HG02763 (cell line): ENCODE measurements around the gene RNFT2.

ENCODE experiments used
- ATAC-seq: cut with Tn5 transposase; IDR thresholded peaks from one replicate; pipeline ENCODE4 v1.9.1; 2021; ENCODE audit warnings: mild to moderate bottlenecking, moderate library complexity; ENCODE audit not compliant: unreplicated experiment

The RNFT2 gene

GRCh38 chr12:116874324-116874995 is 136.3 kb downstream of the RNFT2 start:
- no peak for ATAC-seq

- ATAC-seq, result no peak
These were observed 138.2 kb downstream of the RNFT2 start for GRCh38 chr12:116876151-116876869.

DNA sequence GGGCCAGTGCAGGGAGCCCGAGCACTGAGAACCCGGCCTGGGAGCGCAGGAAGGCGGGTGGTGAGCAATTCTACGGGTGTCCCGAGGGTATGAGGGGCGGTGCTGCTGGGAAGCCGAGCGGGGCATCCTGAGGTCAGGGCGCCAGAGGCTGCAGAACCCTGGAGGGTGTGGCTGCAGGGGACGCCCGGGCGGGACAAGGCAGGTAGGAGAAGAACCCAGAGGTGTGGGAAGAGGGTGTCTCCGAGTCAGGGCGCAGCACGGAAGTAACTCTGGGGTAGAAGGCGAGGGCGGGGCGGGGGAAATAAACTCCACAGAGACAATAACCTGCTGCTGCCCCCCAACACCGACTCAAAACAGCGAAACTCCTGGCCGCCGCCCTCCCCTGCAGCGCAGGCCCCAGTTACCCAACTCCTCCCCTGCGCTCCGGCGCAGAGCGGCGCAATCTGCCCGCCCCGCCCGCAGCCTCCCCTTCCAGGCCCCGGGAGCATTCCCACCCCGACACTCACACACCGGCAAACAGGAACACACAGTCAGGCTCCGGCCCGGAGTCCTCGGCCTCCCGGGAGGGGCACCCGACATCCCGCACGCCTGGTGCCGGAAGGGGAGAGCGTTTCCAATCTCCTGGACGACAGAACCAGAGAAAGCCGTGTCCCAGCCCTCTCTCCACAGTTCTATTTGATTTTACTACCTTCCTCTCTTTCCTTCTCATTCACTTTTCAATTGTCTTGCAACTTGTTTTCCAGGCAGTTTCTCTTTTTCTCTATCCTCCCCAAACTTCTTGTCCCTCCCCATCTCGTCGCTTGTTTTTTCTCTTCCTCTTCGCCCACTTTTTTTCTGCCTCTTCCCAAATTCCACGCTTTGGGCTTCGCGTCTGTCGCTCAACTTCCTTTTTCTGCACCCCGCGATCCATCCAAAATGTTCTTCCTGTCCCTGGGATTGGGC is 140.7 kb downstream of the RNFT2 start:
- ATAC-seq, result no peak

DNA sequence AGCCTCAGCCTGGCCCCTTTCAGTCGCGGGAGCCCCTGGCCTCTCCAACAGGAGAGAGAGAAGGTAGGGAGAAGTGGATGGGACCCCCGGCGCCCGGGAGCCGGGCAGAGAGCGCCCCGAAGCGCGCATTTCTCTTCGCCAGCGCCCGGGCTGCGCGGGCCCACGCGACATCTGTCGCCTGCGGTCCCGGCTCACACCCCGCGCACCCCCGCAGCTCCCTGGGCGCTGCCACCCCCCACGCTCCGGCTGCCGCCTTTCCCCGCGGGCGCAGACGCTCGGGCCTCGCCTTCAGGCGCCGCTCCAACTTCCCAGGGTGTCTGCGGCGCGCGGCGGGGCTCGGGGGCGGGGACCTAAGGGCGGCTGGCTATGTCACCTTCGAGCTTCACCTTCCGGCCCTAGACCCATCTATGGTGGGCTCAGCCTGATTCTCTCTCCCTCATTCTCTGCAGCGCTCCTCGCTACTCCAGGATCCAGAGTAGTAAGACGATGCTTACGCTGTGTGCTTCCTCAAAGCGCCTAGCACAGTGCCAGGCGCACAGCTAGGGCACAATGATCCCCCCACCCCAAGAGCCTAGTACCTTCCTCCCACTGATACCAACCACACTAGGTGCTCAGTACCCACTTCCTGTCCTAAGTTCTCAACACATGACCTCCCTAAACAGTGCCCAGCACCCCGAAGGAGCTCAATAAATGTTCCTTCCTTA is 141.5 kb downstream of the RNFT2 start:
- ATAC-seq, result no peak

GRCh38 chr12:116880213-116880816 is 142.2 kb downstream of the RNFT2 start:
- no peak for ATAC-seq

DNA sequence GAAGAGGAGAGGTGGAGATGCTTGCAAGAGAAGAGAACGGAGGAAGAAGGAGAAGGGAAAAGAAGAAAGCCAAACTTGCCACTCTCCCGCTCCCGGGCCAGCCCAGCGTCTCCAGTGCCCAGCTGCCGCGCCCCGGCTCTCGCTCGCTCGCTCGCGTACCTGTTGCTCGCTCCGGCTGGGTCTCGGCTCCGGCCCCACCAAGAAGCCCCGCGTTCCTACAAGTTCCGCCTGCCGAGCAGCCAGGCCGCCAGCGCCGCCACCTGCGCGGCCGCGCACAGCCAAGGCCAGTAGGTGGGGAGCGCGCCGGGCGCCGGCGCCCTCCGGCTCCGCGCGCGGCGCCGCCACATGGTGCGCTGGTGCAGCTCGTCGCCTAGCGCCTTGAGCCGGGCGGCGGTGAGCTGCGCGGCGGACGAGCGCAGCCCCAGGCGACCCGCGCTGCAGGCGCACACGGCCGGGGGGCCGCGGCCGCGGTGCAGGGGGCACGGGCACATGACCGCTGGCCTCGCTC is 142.8 kb downstream of the RNFT2 start:
- ATAC-seq, result no peak

DNA sequence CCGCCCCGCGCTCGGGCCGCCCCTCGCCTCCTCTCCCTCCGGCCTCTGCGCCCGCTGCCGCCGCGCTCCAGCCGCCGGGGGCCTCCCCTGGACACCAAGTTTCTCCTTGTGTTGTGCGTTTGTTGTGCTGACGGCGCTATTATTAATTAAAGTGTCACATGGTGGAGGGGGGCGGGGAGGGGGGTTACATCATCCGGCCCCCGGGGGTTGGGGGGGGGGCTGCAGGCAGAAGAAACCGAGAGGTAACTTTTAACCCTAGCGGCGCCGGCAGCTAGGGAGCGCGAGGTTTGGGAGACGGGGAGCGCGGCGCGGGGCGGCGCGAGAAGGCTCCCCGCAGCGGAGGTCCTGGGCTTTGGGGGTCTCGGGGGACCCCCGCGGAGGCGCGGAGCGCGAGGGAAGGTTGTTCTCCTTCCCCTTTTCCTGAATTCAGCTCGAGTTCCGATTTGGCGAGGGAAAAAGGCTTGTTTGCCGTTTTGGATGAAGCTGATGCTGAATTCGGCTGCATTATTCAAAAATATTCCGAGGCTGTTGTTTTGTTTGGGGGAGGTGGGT is 143.3 kb downstream of the RNFT2 start, which contains the start of gene HRK:
Gene HRK, minus strand, starts transcription at position 117 of the 552 bp plus-strand sequence. CDS start 134 bp downstream, outside the sequence.
- no peak for ATAC-seq

DNA sequence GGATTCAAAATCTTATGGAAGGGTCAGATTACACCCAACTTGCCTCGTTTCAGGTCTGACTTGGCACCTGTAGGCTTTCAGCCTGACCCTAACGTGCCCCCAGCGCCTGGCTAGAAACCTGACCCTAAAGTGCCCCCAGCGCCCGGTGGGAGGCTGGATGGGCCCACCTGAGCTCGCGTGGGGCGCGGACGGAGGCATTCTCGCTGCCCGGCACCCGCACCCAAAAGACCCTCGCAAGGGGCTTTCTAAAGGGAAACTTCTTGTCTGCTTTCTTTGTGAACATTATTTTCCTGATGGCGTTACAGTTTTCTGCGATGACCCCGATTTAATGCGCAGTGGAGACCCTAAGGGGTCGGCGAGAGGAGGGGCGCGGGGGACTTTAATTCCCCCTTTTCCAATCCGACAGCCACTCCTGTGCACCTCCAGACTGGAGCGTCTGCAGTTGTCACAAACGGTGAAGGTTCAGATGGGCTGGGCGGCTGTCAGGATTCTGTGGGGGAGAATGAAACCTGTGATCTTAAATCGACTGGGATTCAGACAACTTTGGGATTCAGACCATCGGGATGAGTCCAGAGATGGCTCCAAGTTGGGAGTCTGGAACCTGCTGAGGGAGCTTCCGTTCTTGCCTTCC is 143.9 kb downstream of the RNFT2 start:
- no peak for ATAC-seq

- no peak for ATAC-seq
These were observed 144.6 kb downstream of the RNFT2 start for GRCh38 chr12:116882742-116883141.

GRCh38 chr12:116884871-116885270 is 146.8 kb downstream of the RNFT2 start:
- no peak for ATAC-seq

- no peak for ATAC-seq
These were observed 147.4 kb downstream of the RNFT2 start for GRCh38 chr12:116885491-116885890.

GRCh38 chr12:116887244-116887643 is 149.1 kb downstream of the RNFT2 start:
- no peak for ATAC-seq

GRCh38 chr12:116887897-116888296 is 149.8 kb downstream of the RNFT2 start:
- no peak for ATAC-seq

DNA sequence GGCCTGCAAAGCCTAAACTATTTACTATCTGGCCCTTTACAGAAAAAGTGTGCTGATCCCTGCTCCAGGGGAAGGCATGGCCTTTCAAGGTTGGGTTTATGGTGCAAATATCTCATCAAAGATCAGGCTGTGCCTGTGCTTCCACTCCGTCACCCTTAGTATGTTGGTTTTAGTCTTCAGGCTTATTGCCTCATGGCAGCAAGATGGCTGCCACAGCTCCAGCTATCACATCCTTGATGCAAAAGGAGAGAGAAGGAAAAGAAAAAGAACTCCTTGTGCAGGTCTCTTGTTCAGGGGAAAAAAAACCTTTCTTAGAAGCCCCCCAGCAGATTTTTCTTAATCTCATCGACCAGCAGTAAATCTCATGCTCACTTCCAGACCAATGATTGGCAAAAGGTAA is 152.2 kb downstream of the RNFT2 start:
- no peak for ATAC-seq

DNA sequence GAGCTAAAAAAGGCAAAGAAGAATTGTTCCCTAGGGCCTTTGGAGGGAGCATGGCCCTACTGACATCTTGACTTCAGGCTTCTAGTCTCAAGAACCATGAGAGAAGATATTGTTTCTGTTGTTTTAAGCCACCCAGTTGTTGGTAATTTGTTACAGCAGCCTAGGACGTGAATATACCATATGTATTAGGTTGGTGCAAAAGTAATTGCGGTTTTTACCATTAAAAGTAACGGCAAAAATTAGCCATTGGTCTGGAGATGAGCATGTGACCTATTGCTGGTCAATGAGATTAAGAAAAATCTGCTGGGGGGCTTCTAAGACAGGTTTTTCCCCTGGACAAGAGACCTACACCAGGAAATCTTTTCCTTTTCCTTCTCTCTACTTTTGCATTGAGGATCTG is 152.9 kb downstream of the RNFT2 start:
- ATAC-seq, result no peak

DNA sequence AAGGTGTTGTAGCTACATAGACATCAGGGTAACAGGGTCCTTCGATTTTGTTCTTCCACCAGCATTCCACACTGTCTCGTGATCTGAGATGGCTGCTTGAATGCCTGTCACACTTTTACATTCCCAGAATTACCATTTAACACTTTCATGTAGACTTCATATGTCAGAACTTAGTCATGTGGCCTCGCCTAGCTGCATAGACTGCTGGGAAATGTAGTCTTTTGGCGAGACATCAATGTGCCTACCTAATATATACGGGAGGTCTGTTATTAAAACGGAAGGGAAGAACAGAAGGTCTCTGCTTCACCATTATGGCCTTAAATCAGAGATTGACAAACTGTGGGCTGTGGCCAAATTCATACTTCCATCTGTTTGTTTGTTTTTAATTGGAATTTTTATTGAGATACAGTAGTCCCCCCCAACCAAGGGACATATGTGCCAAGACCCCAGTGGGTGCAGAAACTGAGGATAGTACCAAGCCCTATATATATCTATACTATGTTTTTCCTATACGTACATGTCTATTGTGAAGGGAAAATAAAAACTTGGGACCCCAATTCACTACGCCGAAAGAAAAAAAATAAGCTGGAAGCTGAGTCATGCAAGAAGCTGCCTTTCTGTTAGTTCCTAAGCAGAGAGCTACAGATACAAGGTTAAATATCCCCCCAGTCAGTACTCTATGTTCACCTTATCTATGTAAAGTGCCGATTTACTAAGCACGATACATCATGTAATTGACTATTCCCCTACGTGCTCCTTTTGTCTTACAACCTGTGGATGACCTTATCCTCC is 154.4 kb downstream of the RNFT2 start:
- ATAC-seq, result no peak

DNA sequence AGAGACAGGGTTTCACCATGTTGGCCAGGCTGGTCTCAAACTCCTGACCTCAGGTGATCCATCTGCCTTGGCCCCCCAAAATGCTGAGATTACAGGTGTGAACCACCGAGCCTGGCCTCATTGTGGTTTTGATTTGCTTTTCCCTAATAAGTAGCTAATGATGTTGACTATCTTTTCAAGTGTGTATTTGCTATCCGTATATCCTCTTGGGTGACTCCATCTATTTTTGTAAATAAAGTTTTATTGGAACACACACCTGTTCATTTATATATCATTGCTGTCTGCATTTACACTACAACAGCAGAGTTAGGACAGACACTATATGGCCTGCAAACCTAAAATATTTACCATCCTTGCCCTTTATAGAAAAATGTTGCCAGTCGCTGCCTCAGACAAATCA is 156.8 kb downstream of the RNFT2 start:
- no peak for ATAC-seq

DNA sequence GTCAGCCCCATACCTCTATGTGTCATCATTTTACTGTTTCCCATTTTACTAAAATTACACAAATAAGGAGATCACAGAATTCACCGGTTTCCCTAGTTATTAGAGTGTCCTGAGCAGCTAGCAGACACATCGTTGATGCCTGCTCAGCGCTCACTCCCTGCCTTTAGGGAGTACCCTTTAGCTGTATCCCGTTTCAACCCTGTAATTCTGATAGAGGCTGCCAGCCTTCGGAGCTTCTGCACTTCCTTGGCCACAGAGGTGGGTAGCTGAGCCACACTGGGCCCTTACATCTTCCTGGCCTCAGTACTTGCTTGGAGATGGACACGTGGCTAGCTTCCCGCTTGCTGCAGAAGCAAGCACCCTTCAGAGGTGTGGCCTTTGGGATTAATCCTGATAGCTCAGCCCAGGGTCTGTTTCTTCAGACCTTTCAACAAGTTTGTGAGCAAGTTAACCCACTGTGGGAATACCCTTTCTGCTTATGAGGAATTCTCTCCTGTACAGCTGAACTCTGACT is 158.4 kb downstream of the RNFT2 start:
- no peak for ATAC-seq
